Measurements from ENCODE around the gene UPP2.

- TF ChIP-seq CTCF (IDR thresholded peaks at IDR 0.05) (no peak), POLR2A (IDR thresholded peaks at IDR 0.05) (no peak)
These were observed 36.6 kb downstream of the UPP2 start for GRCh38 chr2:158138255-158138654.
